ENCODE data around the gene TRIO.

TRIO gene

GRCh38 chr5:14217587-14217986 lies 74.4 kb downstream of the TRIO start:
- no peaks in the 10 kb centered on the region for H3K9me3 ChIP-seq
- H3K27ac ChIP-seq, result no peak overlapping the region
- H3K4me3 ChIP-seq (ENCODE audit: low read depth in 1 of 2, low read length in 1 of 2), result no peak overlapping the region
- H3K27me3 ChIP-seq, result no peaks in the 10 kb centered on the region
- H3K4me1 ChIP-seq (ENCODE audit: control insufficient read depth in 1 of 2, insufficient read depth in 1 of 2, low read depth in 1 of 2, low read length in 1 of 2), result peaks cover 5 to 11% of the 10 kb centered on the region in 2 experiments
- no peak for TF ChIP-seq CTCF (IDR thresholded peaks at IDR 0.05)
- no peaks in the 10 kb centered on the region for H3K36me3 ChIP-seq

DNA sequence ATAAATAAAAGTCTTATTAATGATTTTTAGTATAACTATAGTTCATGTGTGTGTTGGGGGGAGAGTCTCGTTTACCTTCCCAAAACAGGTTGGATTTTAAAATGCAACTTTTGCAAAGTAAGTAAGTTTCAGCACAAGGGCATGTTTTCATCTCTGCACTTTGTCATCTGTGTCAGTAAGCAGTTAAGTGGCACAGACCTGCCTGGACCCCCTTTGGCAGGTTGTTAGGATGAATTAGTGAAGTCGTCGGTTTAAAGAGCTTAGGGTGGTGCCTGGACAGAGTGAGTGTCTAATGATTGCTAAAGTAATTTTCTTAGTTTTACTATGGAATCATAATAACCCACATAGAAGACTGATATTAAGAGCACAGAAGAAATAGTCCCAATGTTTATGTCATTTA lies 74.9 kb downstream of the TRIO start:
- H3K9me3 ChIP-seq, result no peaks in the 10 kb centered on the region
- no peak overlapping the region for H3K27ac ChIP-seq
- H3K36me3 ChIP-seq, result no peaks in the 10 kb centered on the region
- no peaks in the 10 kb centered on the region for H3K27me3 ChIP-seq
- TF ChIP-seq CTCF (IDR thresholded peaks at IDR 0.05), result no peak
- H3K4me1 ChIP-seq (ENCODE audit: control insufficient read depth in 1 of 2, insufficient read depth in 1 of 2, low read depth in 1 of 2, low read length in 1 of 2), result peaks cover 1 to 7% of the 10 kb centered on the region in 2 experiments
- no peak overlapping the region for H3K4me3 ChIP-seq (ENCODE audit: low read depth in 1 of 2, low read length in 1 of 2)

- Histone ChIP-seq H3K27ac (no peak overlapping the region), H3K9me3 (no peaks in the 10 kb centered on the region), H3K27me3 (no peaks in the 10 kb centered on the region), H3K4me1 (ENCODE audit: control insufficient read depth in 1 of 2, insufficient read depth in 1 of 2, low read depth in 1 of 2, low read length in 1 of 2) (peaks cover 2 to 5% of the 10 kb centered on the region in 2 experiments), H3K4me3 (ENCODE audit: low read depth in 1 of 2, low read length in 1 of 2) (no peak overlapping the region), H3K36me3 (no peaks in the 10 kb centered on the region)
- no peak for TF ChIP-seq CTCF (IDR thresholded peaks at IDR 0.05)
Observed at GRCh38 chr5:14218480-14218879, 75.3 kb downstream of the TRIO start.

- H3K4me1 ChIP-seq (ENCODE audit: control insufficient read depth in 1 of 2, insufficient read depth in 1 of 2, low read depth in 1 of 2, low read length in 1 of 2), result peaks cover 3 to 5% of the 10 kb centered on the region in 2 experiments
Observed at GRCh38 chr5:14218897-14219573, 75.9 kb downstream of the TRIO start.

DNA sequence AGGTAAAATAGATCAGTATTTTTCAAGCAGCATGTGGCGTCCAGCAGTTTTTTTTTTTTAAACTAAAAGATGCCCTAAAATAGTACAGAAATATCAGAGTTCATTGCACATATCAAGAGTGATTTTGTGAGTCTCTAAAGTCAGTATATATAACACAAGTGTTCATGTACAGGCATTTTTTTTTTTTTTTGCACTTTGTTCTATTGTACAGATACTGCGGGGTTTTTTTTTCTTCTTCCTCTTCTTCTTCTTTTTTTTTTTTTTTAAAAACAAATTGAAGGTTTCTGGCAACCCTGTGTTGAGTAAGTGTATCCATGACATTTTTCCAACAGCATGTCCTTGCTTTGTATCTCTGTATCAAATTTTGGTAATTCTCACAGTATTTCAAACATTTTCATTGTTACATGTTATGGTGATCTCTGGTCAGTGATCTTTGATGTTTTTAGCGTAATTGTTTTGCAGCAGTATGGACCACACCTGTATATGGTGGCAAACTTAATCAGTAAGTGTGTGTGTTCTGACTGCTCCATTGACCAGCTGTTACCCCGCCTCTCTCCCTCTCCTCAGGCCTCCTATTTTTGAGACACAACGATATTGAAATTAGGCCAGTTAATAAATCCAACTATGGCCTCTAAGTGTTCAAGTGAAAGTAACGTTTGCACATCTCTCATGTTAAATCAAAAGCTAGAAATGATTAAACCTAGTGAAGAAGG lies 76.8 kb downstream of the TRIO start:
- H3K4me3 ChIP-seq (ENCODE audit: low read depth in 1 of 2, low read length in 1 of 2), result no peak overlapping the region
- H3K27me3 ChIP-seq, result no peaks in the 10 kb centered on the region
- peaks cover 3 to 5% of the 10 kb centered on the region in 2 experiments for H3K4me1 ChIP-seq (ENCODE audit: control insufficient read depth in 1 of 2, insufficient read depth in 1 of 2, low read depth in 1 of 2, low read length in 1 of 2)
- H3K27ac ChIP-seq, result no peak overlapping the region
- TF ChIP-seq CTCF (IDR thresholded peaks at IDR 0.05), result no peak
- no peaks in the 10 kb centered on the region for H3K9me3 ChIP-seq
- H3K36me3 ChIP-seq, result no peaks in the 10 kb centered on the region

More at GRCh38 chr5:14218897-14219573, 75.9 kb downstream of the TRIO start:
- no peaks in the 10 kb centered on the region for H3K27me3 ChIP-seq
- H3K4me3 ChIP-seq (ENCODE audit: low read depth in 1 of 2, low read length in 1 of 2), result no peak overlapping the region
- no peak for TF ChIP-seq CTCF (IDR thresholded peaks at IDR 0.05)
- H3K36me3 ChIP-seq, result no peaks in the 10 kb centered on the region
- no peaks in the 10 kb centered on the region for H3K9me3 ChIP-seq
- H3K27ac ChIP-seq, result no peak overlapping the region

Measured in neutrophil (primary cell).